Cardiac septum (tissue), 1 donor: ENCODE data around the gene KCNMA1. TPM values are rescaled to one million over a fixed set of nuclear protein-coding genes. Genes with fewer than 3 reads are reported as not detected.

Source experiments
- DNase-seq: peaks from one replicate; pipeline ENCODE4 v3.0.0-alpha.2; 2020; ENCODE audit warnings: low spot score
- intact Hi-C: fragments of 100-400 bp; cut with DNase I; formaldehyde crosslinking; loops from one replicate; pipeline ENCODE4 v1.14.0; 2022
- total RNA-seq: library from RNA; stranded (reverse); fragmentation: NEBNext Ultra II Directional; extraction: Animal tissue kit (Norgen Biotek cat#: 25700); gene quantifications from one replicate; pipeline ENCODE4 v1.2.1, GENCODE V29; 2021
- donor health status: DM: no; HTN: no; CAD: no.

Gene KCNMA1
- total RNA-seq, 1 donor from 2014 or later = 2.0 TPM

GRCh38 chr10:77253556-77254064 lies 384.0 kb downstream of the KCNMA1 start:
- intact Hi-C loops = no loop called here
- DNase-seq = no peak

DNA sequence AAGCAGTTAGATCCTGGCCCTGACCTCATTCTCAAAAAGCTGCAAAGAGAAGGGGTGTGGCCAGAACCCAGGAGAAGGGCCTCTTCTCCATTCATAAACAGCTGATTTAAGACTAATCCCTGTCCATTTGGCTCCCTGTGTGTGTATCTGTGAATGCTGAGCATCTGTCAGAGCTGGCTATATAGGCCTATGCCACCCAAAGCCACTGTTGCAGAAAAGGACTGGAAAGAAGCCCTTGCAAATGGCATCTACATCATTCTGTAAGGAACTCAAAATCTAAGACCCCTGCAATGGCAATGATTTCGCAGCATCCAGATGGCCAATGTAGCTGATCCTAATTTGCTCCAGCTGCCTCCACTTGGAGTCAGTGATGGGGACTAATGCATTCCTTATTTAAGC lies 384.5 kb downstream of the KCNMA1 start:
- intact Hi-C loops = no loop called here
- DNase-seq = no peak

GRCh38 chr10:77252380-77253146 lies 385.0 kb downstream of the KCNMA1 start:
- intact Hi-C loops = no loop called here
- no peak for DNase-seq

DNA sequence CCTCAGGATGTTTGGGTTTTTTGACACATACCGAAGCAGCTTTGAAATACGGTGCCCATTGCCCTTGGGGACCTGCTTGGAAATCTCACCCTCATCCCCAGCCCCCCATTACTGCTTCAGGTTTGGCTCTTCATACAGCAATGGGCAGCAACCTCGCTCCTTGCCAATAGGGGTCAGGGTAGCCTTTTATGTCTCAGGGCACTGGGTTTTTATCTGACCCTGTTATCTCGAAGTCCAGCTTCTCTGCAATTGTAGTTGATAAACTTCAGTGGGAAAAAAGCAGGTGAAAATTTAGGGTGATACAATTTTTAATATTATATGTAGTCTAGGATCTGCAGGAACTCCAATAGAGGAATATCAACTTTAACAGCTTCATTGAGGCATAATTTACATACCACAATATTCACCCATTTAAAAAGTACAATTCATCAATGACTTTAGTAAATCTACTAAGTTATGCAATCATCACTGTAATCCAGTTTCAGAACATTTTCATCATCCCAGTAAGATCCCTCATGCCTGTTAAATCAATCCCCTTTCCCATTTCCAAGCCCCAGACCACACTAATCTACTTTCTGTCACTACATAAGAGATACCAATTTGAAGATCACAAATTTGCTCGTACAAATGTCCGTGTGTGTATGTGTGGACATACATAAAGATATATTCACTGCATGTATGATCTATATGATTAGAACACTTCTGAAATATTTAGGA lies 386.2 kb downstream of the KCNMA1 start:
- no peak for DNase-seq
- intact Hi-C loops = no loop called here

- intact Hi-C loops = no loop called here
- DNase-seq = no peak
Observed at GRCh38 chr10:77249901-77250459, 387.6 kb downstream of the KCNMA1 start.

- intact Hi-C loops = no loop called here
Observed at GRCh38 chr10:77248104-77248790, 389.4 kb downstream of the KCNMA1 start.

DNA sequence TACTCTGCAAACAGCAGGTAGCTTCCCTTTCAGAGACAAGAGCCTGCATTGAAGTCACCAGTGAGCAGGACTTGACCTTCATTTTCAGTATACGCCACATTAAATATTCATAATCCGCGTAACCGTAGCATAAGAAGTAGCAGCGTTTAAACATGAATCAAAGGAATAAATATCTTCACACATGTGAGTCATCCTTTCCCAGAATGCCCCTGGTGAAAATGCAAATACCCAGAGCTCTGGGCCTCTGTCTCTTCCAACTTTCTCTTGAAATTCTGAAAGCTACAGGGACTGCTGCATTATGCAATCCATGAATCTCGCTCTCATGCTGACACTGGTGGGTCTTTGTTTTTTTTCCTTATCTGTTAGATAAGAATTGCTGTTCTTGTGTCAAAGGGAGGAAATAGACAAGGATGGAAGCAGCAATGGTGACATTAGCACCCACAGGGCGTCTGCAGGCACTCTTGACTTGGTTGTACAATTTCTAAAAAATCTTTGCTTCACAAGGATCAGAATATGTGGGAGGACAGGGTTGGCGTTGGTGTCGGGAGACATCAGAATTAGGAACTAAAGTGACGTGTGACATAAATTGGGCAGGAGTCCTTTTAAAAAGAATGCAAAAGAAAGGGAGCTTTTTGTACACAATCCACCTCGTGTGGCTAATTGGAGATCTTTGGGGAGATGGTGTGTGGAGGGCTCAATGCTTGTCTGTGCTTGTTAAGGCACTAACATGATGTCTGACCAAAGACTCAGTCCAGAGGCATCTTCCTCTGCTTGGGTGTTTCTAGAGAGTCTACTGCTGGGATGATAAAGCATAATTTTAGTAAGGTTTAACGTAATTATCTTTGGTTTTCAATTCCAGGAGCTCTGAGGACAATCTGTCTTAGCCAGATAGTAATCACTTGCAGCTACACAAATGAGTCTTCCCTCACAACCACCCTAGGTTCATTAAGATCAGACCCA lies 390.3 kb downstream of the KCNMA1 start:
- no peak for DNase-seq
- intact Hi-C loops = no loop called here

More at GRCh38 chr10:77248104-77248790, 389.4 kb downstream of the KCNMA1 start:
- no peak for DNase-seq

GRCh38 chr10:77245953-77246352 lies 391.7 kb downstream of the KCNMA1 start:
- intact Hi-C loops = no loop called here
- no peak for DNase-seq

- intact Hi-C loops = no loop called here
- DNase-seq = no peak
Observed at GRCh38 chr10:77244746-77245145, 392.9 kb downstream of the KCNMA1 start.

GRCh38 chr10:77244286-77244685 lies 393.3 kb downstream of the KCNMA1 start:
- intact Hi-C loops = no loop called here
- no peak for DNase-seq

DNA sequence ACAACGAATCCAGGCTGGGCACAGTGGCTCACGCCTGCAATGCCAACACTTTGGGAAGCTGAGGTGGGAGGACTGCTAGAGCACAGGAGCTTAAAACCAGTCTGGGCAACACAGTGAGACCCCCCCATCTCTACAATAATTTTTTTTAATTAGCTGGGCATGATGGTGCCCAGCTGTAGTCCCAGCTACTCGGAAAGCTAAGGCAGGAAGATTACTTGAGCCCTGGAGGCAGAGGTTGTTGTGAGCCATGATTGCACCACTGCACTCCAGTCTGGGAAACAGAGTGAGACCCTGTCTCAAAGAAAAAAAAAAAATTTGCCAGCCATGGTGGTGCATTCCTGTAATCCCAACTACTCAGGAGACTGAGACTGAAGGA lies 396.3 kb downstream of the KCNMA1 start:
- DNase-seq = no peak
- intact Hi-C loops = no loop called here

DNA sequence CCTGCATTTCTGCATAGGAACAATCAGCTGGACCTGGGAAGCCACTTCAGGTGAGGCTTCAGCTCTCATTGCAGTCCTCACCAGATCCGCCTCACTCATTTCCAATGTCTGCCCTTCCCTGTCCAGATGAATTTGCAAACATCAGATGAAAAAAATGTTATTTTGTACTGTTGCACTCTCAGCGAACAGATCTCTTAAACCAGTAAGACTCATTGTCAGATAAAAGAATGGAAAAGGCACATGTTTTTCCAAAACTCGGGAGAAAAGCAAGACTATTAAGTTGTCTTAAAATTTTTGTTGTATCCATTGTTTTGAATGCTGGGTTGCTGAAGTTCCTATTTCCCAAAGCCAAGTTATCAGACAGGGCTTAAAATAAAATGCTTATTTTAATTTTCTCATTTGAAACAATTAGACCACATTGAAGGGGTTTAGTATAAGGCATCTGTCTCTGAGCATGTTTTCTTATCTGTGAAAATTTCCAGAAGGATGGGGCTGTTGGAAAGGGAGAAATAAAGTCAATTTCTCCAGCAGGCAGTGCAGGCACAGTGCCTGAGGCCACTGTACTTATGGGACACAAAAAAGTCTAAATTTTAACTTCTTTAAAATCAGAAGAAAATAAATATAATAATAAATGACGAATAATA lies 396.8 kb downstream of the KCNMA1 start:
- no peak for DNase-seq
- intact Hi-C loops = no loop called here

DNA sequence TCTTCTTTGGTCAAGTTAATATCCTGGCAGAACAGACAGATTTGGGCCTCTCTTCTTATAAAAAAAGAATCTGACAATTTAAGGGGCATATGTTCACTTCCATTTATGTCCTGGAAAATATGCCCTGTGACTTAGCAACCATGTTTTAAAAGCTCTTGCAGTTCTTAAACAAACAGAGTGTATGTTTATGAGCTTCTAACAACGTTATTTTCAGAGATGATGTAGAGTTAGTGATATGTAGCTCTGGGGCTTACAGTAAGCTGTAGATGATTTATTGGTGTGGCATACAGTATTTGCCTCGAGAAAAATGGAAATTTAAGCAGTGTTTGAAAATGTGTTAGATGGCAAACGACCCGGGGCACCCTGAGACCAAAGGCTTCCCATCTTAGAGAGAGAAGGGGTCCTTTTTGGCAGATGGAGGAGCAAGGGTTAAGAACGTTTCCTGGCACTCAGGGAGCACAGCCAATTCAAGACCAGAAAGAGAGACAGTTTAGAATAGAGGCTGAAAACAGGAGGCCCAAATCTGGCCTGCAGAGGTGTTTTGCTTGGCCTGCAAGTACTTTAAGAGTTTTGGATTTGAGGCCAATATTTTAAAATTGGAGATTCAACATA lies 397.5 kb downstream of the KCNMA1 start:
- no peak for DNase-seq
- intact Hi-C loops = no loop called here

DNA sequence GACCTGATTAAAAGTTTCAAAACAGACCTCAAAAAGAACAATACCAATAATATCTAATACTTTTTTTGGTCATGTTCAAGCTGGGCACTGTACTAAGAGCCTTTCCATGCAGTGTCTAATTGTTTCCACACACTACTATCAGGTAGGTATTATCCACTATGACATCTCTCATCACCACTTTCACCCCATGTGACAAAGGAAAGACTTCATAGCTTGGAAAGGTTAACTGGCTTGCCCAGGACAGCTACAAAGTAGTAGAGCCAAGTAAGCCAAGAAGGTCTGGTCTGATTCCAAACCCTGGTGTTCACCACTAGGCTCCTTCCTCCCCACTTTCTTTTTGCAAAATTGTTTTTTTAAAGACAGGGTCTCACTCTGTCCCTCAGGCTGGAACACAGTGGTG lies 400.5 kb downstream of the KCNMA1 start:
- no peak for DNase-seq
- intact Hi-C loops = no loop called here

GRCh38 chr10:77236700-77237099 lies 400.9 kb downstream of the KCNMA1 start:
- DNase-seq = no peak
- intact Hi-C loops = no loop called here

GRCh38 chr10:77236029-77236428 lies 401.6 kb downstream of the KCNMA1 start:
- no peak for DNase-seq
- intact Hi-C loops = no loop called here

GRCh38 chr10:77234599-77234998 lies 403.0 kb downstream of the KCNMA1 start:
- intact Hi-C loops = no loop called here
- no peak for DNase-seq

GRCh38 chr10:77233466-77233865 lies 404.1 kb downstream of the KCNMA1 start:
- intact Hi-C loops = no loop called here
- no peak for DNase-seq
